Amniotic stem cell (primary cell): ENCODE results near the gene ARHGAP6.

ENCODE experiments used
- DNase-seq: peaks from one replicate; lab custom pipeline; 2025; lab: John Stamatoyannopoulos, UW

The ARHGAP6 gene, protein sequence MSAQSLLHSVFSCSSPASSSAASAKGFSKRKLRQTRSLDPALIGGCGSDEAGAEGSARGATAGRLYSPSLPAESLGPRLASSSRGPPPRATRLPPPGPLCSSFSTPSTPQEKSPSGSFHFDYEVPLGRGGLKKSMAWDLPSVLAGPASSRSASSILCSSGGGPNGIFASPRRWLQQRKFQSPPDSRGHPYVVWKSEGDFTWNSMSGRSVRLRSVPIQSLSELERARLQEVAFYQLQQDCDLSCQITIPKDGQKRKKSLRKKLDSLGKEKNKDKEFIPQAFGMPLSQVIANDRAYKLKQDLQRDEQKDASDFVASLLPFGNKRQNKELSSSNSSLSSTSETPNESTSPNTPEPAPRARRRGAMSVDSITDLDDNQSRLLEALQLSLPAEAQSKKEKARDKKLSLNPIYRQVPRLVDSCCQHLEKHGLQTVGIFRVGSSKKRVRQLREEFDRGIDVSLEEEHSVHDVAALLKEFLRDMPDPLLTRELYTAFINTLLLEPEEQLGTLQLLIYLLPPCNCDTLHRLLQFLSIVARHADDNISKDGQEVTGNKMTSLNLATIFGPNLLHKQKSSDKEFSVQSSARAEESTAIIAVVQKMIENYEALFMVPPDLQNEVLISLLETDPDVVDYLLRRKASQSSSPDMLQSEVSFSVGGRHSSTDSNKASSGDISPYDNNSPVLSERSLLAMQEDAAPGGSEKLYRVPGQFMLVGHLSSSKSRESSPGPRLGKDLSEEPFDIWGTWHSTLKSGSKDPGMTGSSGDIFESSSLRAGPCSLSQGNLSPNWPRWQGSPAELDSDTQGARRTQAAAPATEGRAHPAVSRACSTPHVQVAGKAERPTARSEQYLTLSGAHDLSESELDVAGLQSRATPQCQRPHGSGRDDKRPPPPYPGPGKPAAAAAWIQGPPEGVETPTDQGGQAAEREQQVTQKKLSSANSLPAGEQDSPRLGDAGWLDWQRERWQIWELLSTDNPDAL (N-terminal part only)

DNA sequence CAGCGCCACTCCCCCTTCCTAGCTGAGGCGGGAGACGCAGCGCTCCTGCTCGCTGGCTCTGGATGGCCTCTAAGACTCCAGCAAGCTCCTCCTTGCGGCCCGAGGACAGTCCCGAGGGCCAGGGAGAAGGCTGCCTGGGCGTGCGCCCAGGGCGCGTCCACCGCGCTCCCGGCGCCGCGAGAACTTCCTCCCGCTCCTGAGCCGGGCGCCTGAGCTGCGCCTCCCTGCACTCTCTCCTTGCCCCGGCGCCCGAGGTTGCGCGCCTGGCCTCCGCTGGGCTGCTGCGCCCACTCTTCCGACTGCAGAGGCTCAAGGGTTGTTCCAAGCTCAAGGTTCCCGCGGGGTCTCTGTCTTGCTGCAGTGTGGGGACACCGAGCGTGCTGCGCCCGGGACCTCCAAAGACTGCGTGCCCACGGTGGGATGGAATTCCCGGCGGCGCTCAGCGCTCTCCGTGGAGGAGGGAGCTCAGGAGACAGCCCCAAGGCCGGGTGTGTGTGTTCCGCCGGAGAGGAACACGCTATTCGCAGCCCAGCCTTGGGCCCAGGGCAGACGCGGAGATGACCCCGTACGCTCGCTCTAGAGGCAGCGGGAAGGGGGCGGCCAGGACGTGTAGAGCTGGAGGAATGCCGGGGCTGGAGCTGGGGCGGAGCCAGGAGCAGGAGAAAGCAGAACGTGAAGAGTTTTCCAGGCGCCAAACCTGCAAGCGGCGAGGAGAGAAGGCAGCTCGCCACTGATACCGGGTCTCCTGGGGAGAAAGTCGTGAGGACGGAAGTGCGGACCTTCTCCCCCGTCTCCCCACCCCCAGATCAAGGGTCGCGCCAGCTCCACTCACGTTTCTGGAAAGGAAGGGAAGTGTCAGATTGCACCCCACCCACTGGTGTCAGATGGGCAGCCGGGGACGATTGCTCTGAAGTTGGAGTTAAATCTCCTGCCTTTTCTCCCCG is at the start of gene ARHGAP6:
Gene ARHGAP6, minus strand, starts transcription at position 753 of the 944 bp plus-strand sequence. CDS start 1,092 bp downstream, outside the sequence.
- DNase-seq = no peak

DNA sequence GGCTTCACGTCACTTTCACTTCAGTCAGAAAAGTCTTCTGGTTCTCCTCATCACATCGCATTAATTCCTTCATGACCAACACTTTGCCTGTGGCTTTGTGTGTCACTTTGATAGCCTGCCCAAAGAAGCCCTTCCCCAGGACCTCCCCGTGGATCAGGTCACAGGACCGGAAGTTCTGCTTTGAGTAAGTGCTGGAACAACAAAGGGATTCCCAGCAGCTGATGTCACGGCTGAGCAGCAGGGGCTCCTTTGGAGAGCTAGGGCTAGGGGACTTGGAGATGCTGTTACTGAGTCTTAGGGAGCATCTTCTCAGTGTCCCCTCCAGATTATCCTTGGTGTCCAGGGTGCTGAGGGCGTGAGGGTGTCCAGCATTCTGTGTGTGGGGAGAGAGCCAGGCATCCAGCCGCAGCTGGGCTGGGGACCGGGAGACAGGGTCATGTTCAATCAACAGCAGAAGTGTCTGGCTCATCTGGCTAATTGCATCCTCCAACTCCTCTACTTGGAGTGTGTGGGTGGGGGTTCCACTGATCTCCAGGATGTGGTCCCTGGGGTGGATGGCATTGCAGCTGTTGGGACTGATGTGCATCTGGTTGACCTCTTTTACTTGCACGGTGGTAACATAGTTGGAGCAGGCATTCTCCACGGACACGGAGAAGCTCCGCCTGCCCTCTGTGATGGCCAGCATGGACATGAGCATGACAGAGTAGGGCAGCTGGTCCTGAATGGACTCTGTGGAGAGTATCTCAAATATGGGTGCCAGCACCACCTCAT is 39.2 kb upstream of the ARHGAP6 start:
- DNase-seq = no peak

DNA sequence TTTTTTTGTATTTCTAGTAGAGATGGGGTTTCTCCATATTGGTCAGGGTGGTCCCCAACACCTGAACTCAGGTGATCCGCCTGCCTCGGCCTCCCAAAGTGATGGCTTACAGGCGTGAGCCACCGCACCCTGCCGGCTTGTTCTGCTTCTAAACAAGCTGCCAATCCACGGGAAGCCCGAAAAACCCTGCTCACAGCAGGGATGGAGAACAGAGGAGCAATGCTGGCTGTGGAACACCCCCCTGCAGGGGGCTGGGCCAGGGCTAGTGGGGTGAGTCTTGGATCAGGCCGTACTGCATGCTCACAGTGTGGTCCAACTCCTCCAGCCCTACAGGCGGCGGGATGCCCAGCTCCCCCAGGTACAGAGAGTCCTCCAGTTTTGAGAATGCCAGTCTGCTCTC is 38.1 kb upstream of the ARHGAP6 start:
- DNase-seq = no peak

DNA sequence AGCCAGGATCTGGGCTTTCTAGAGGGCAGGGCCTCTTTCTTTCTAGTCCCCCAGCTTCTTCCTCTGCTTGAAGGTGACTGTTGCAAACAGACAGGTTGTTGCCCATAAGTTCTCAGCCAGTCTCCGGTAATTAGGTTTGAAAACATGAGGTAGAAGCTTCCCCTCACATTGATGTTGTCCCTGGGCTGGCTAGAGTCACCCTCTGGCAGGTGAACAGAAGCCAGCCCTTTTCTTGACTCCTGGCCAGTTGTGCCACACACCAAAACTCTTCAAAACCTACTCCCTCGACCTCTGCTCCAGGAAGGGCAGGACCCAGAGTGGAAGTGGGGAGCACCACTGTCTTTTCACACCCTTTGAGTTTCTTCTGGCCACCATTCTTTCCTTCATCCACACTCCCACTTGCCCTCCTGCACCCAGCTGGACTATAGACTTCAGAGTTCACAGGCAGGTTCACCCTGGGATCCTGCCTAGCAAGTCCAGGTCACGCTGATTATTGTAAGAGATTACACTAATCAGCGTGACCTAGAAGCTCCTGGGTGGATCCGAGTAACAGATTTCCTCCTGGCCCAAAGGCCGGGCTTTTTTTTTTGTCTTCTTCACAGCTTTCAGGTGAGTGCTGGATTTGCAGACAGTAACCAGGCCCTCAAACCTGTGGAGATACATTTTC is 37.4 kb upstream of the ARHGAP6 start:
- DNase-seq = no peak

DNA sequence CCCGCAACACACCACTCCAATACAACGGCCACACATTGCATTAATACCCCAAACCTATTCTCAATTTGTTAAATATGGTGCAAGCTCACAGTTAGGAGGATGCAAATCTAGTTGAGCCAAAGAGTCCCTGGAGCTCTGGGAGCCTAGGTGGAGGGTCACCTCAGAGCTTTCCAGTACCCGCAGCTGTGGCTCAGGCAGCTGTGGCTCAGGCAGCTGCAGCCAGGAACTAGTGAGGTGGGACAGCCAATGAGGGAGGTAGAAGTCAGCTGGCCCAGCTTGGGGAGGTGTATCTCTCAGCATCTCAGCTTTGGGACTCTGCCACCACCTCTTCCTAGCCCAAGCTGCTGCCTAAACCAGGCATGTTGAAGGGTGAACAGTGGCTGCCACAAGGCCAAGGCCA is 36.7 kb upstream of the ARHGAP6 start:
- no peak for DNase-seq

DNA sequence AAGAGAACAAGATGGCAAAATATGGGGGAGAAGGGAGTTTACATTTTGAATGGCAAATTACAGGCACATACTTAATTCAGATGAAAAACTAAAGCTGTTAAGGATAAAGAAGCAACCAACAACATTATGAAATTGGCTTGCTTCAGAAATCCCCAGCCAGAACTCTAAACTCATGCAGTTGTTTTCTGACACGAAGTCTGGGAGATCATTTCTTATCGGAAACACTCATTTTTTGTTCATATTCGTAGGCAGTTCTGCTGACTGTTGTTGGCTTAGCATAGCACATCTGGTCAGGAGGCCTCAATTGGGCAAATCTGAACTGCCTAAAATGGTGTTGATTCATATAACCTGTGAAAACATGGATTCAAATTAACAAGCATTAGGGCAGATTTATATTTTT is 33.0 kb upstream of the ARHGAP6 start:
- DNase-seq = no peak

DNA sequence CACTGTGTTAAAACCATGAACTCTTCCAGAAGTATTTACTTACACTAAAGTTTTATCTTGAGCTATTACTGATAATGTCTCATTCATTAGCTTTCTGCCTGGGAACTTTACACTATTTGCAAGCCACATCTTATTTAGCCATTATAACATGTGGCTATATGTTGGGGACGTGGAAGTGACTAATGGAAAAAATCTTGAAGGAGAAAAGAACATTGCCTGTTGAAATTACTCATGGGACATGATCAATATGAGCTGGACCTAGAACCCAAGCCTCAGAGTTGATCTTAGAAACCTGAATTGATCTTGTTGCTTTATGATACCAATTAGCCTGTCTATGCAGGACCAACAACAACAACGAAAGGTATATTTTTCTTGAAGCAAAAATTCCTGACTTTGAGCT is 22.5 kb upstream of the ARHGAP6 start:
- DNase-seq = no peak

DNA sequence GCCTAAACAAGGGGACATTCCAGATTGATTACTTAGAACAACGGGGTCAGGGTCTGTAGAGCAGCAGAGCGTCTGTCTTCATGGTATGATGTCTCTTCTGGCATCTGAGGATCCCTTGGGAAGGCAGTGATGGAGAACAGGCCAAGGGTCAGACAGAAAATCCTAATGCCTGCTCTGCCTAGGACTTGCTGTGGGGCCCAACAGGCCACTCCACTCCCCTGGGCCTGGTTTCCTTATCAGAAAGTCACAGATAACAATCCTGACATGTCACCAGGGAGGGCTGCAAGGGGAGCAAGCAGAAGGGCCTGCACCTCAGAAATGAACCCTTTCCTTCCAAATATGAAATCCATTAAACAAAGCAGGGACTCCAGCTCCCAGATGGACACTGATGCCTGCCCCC is 21.4 kb upstream of the ARHGAP6 start:
- DNase-seq = no peak

DNA sequence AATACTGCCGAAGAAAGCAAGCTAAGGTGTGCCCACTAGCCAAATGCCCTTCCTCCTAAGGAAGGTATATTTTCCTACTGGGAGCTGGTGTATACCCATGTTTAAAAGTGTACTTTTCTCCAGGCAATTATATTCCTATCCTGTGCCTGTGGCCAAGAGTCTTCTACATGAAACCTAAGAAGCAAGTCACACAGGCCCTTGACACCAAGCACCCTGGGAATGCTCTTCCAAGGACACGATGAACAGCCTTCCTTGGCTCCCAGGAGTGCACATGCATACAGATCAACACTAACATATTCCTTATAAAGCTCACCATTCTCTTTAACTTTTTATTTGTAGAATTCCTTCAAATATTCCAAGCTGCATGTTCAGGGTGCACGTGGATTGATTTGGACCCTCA is 17.3 kb upstream of the ARHGAP6 start:
- DNase-seq = no peak

DNA sequence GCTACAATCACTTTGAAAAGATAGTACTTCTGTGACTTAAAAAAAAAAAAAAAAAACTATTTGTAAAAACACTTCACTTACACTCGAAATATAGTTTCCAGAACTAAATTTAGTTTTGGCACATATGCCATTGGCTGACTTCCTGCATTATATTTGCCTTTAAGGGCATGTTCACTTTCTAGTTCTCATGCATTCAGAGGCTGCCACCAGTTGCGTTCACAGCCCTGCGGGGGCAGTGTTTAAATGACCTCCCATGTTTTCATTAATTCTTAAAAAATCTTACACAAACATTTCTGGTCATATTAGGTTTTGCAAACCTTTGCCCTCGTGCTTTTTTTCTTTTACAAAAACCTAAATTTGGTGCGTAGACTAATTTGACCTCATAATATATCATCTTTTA is 12.4 kb upstream of the ARHGAP6 start:
- no peak for DNase-seq

DNA sequence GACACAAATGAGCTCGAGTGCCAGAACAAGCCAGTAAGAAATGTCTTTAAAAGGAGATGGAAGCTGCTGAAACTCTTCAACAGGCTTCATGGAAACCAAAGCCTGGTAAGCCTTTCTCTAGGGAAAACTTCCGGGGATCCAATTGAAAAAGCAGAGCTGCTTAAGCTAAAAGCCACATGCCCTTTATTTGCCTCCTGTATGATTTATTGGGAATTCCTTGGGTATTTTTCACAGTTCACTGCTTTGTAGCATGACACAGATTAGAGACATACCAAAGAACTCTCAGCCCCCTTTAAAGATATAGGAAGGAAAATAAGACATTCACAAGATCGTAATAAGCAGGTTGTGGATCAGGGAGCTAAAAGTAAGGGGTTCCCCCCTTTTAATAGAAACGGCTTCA is 6.5 kb upstream of the ARHGAP6 start:
- no peak for DNase-seq

DNA sequence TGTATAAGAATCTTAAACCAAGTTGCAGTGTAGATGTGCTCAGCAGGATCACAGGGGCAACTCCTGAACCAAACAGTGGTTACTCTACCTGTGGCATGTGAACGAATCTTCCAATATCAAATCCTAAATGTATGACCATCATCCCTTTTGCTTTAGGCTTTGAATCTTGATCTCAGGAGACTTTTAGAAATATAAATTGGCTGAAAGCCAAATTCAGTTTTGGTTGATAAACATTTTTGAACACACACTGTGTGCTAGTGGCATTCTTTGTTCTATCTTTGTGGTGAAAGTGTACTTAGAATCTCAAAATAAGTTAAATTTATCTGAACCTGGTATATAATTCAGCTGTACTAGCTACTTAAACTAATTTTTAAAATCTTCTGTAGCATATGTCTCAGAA is 4.6 kb upstream of the ARHGAP6 start:
- no peak for DNase-seq

DNA sequence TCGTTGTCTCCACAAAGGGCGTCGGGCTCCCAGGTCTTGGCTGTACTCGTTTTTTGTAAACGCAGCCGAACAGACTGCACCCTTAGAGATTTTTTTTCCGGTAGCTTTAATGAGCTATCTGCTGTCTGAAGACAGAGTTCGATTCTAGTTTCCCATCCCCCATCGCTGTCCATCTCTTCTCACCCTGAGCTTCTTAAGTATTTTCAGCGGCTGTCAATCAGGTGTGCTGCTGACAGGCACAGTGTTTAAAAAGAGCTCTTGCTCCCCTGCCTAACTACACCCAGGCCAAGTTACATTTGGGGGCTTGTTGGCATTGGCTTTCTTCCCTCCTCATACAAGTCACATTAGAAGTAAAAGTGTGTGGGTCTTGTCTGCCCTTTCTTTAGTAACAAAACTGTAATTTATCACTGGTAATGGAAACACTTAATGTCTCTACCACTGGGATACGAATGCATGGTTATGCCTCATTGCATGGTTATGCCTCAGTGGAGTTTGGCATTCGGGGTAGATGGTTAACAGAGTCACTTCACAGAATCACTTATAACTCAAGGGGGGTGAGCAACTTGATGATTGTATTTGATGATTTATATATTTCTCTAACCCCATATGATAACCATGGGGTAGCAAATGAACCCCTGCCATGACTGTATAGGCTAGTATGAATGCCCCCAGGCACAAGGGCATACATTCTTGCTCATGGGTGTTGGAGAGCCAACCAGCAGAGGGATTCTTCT is 1.4 kb upstream of the ARHGAP6 start:
- no peak for DNase-seq

DNA sequence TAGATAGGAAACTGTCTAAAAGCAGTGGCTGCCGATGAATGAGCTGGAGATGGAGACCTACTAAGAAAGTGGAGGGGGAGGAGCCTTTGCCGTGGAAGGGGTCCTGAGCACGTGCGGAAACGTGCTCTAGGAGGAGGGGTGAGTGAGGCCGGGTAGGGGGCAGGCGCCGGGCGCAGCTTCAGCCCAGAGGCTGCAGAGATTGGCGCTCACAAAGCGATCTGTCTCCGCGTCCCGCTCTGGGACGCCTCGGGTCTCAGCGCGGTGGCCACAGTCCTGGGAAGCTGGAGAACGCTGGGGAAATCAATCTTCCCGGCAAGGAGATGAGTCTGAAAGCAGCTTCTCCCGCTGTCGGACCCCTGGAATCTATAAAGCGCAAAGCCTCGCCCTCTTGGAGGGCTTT is 444 bp upstream of the ARHGAP6 start:
- no peak for DNase-seq

DNA sequence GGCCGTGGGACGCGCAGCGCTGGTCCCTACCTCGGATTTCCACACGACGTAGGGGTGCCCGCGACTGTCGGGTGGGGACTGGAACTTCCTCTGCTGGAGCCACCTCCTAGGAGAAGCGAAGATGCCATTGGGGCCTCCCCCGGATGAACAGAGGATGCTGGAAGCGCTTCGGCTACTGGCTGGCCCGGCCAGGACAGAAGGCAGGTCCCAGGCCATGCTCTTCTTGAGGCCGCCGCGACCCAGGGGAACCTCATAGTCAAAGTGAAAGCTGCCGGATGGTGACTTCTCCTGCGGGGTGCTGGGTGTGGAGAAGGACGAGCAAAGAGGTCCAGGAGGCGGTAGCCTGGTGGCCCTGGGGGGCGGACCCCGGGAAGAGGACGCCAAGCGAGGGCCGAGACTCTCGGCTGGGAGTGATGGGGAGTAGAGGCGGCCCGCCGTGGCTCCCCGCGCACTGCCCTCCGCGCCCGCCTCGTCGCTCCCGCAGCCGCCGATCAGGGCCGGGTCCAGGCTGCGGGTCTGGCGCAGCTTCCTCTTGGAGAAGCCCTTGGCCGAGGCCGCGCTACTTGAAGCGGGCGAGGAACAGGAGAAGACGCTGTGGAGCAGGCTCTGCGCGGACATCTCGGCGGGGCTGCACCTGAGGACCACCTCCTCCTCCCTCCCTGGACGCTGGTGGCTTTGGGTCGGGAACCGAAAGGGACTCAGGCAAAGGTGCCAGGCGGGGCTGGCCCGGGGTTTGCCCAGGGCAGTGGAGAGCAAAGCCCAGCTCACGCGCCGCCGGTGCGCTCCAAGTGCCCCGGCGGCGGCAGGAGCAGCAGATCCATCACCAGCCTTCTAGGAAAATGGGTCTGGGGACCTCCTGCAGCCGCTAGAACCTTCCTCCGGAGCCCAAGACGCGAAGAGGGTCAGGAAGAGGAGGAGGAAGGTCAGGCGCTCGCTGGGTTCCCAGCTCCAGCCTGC is 1.2 kb downstream of the ARHGAP6 start:
- no peak for DNase-seq

DNA sequence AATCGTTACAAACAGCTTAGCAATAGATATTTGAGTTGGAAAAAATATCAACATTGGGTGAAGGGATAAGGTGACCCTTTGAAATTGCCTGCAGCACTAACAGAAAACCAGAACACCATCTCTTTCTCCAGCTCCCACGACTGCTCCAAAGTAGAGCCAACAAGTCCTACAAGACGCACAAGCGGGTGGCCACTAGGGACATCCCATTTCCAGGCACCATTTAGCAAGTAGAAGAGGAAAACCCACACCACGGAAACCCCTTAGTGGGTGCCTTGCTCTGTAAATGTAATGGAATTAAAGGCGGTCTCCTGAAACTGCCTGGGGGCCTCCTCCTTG is 1.9 kb downstream of the ARHGAP6 start:
- no peak for DNase-seq

DNA sequence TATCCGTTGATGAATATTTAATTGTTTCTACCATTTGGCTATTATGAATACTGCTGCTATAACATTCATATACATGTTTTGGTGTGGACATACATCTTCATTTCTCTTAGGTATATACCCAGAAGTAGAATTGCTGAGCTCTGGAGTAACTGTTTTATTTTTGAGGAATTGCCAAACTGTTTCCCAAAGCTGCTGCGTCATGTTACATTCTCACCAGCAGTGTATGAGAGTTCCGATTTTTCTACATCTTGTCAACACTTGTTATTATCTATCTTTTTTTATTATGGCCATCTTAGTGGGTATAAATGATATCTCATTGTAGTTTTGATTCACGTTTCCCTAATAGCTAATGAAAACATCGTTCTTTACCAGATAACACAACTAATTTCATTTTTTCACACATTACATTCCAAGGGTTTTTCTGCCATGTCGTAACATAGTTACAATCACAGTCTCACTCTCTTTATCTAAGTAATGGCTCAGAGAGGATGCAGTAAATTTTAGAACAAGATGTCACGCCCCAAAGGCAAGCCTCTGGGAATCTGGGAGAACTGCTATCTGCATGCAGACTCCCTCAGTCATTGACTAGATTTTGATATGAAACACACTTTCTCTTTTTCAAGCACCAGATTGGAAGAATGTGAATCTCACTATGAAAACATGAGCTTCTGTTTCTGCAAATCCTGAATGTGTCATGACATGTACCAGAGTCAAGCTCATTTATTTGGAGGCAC is 10.3 kb downstream of the ARHGAP6 start:
- DNase-seq = no peak
